Tibial artery (tissue), 4 donors: Measurements from ENCODE around the gene NBPF1.
"Not testable (repeated sequence)": the region's sequence is repeated elsewhere in the genome, so short reads cannot be mapped to it uniquely, and the experiment has no call there.

Source experiments
- DNase-seq, 2 donors: peaks; one replicate each; pipeline ENCODE4 v3.0.0-alpha.2; 2019
- H3K27ac ChIP-seq, 2 donors: fragments of 200-600 bp; sonication (generic) in 1 of 2; 1 replicate in 1 of 2; 2 replicates in 1 of 2; pipeline ENCODE4 v1.5.1; 2018 to 2019; ENCODE audit warnings: mild to moderate bottlenecking in 1 of 2
- H3K27me3 ChIP-seq, 2 donors: fragments of 200-600 bp; sonication (generic) in 1 of 2; one replicate each; pipeline versions ENCODE4 v1.5.1 to v1.6.0; 2016 to 2019
- H3K36me3 ChIP-seq, 3 donors: fragments of 200-600 bp; sonication (generic) in 2 of 3; one replicate each; pipeline ENCODE4 v1.5.1; 2016 to 2019; ENCODE audit warnings: mild to moderate bottlenecking in 2 of 3
- H3K4me1 ChIP-seq, 4 donors: fragments of 200-600 bp; sonication (generic) in 2 of 4; 1 replicate in 3 of 4; 2 replicates in 1 of 4; pipeline ENCODE4 v1.5.1; 2016 to 2019
- H3K4me3 ChIP-seq, 2 donors: fragments of 200-600 bp; sonication (generic) in 1 of 2; 1 replicate in 1 of 2; 2 replicates in 1 of 2; pipeline ENCODE4 v1.5.1; 2018 to 2019; ENCODE audit warnings: mild to moderate bottlenecking in 2 of 2
- H3K9me3 ChIP-seq, 3 donors: fragments of 200-600 bp; sonication (generic) in 1 of 3; one replicate each; pipeline ENCODE4 v1.5.1; 2016 to 2019
- intact Hi-C: fragments of 100-400 bp; cut with DNase I; formaldehyde crosslinking; loops from one replicate; pipeline ENCODE4 v1.15.0; 2023; ENCODE audit warnings: low total_unique reads

Gene NBPF1

GRCh38 chr1:16540421-16540893, 72.9 kb downstream of the NBPF1 start:
- H3K27ac ChIP-seq, H3K4me1 ChIP-seq, DNase-seq, intact Hi-C loops, H3K4me3 ChIP-seq, H3K9me3 ChIP-seq, H3K36me3 ChIP-seq: not testable (repeated sequence)
- H3K27me3 ChIP-seq, result peaks cover 0 to 11% of the 10 kb centered on the region in 2 donors

DNA sequence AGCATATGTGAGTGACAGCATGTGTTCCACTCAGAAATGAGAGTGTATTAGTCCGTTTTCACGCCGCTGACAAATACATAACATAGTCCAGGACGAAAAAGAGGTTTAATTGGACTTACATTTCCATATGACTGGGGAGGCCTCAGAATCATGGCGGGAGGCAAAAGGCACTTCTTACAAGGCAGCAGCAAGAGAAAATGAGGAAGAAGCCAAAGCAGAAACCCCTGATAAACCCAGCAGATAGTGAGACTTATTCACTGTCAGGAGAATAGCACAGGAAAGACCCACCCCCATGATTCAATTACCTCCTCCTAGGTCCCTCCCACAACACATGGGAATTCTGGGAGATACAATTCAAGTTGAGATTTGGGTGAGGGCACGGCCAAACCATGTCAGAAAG, 75.8 kb downstream of the NBPF1 start:
- DNase-seq, intact Hi-C loops, H3K27ac ChIP-seq, H3K36me3 ChIP-seq, H3K9me3 ChIP-seq, H3K4me3 ChIP-seq: not testable (repeated sequence)
- Histone ChIP-seq H3K27me3 (peaks cover 0 to 22% of the 10 kb centered on the region in 2 donors), H3K4me1 (peaks cover 0 to 13% (median 5%) of the 10 kb centered on the region in 4 donors)

- H3K4me3 ChIP-seq, H3K27ac ChIP-seq, intact Hi-C loops, H3K9me3 ChIP-seq, DNase-seq, H3K36me3 ChIP-seq: not testable (repeated sequence)
- Histone ChIP-seq H3K27me3 (peaks cover 0 to 29% of the 10 kb centered on the region in 2 donors), H3K4me1 (peaks cover 0 to 13% (median 5%) of the 10 kb centered on the region in 4 donors)
Observed at GRCh38 chr1:16536796-16537195, 76.6 kb downstream of the NBPF1 start.

- intact Hi-C loops, H3K36me3 ChIP-seq, DNase-seq, H3K9me3 ChIP-seq, H3K27ac ChIP-seq, H3K4me3 ChIP-seq: not testable (repeated sequence)
- H3K4me1 ChIP-seq, result peaks cover 0 to 13% (median 5%) of the 10 kb centered on the region in 4 donors
- peaks cover 0 to 38% of the 10 kb centered on the region in 2 donors for H3K27me3 ChIP-seq
Observed at GRCh38 chr1:16535898-16536297, 77.5 kb downstream of the NBPF1 start.

DNA sequence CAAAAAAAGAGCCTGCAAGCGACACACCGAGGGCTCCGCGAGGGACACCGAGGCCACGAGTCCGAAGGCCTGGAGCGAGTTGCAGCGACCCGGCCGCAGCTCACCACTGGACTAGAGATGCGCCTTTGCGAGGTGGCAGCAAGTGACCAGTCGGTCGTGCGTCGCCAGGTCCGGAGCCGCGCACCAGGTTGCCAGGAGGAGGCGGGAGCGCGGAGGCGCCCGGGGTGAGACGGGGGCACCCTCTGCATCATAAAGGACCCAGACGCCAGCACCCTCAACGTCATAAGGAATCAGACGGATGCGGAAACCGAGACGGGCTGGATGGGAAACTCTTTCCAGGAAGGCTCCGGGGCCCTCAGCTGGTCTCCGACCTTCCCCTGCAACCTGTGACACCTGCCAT, 77.9 kb downstream of the NBPF1 start:
- intact Hi-C loops, result not testable (repeated sequence)

GRCh38 chr1:16534829-16535456, 78.4 kb downstream of the NBPF1 start:
- Histone ChIP-seq H3K4me1 (peaks cover 0 to 13% (median 5%) of the 10 kb centered on the region in 4 donors), H3K27me3 (peaks cover 0 to 47% of the 10 kb centered on the region in 2 donors), H3K4me3 (peak overlapping the region in 1 of 2 donors; percentile 20)
- H3K36me3 ChIP-seq, H3K27ac ChIP-seq, H3K9me3 ChIP-seq, intact Hi-C loops: not testable (repeated sequence)
- DNase-seq, result peak; percentile 42 to 73

More for the DNA sequence above, 77.9 kb downstream of the NBPF1 start:
- not testable (repeated sequence) for H3K36me3 ChIP-seq, DNase-seq, H3K27ac ChIP-seq, H3K9me3 ChIP-seq
- Histone ChIP-seq H3K27me3 (peaks cover 0 to 42% of the 10 kb centered on the region in 2 donors), H3K4me1 (peaks cover 0 to 13% (median 5%) of the 10 kb centered on the region in 4 donors), H3K4me3 (peak overlapping the region in 1 of 2 donors; percentile 20)

- H3K4me1 ChIP-seq, result peaks cover 0 to 13% (median 5%) of the 10 kb centered on the region in 4 donors
- H3K27ac ChIP-seq, DNase-seq, H3K4me3 ChIP-seq, H3K36me3 ChIP-seq, intact Hi-C loops, H3K9me3 ChIP-seq: not testable (repeated sequence)
- peaks cover 0 to 47% of the 10 kb centered on the region in 2 donors for H3K27me3 ChIP-seq
Observed at GRCh38 chr1:16534239-16534828, 79.0 kb downstream of the NBPF1 start.

DNA sequence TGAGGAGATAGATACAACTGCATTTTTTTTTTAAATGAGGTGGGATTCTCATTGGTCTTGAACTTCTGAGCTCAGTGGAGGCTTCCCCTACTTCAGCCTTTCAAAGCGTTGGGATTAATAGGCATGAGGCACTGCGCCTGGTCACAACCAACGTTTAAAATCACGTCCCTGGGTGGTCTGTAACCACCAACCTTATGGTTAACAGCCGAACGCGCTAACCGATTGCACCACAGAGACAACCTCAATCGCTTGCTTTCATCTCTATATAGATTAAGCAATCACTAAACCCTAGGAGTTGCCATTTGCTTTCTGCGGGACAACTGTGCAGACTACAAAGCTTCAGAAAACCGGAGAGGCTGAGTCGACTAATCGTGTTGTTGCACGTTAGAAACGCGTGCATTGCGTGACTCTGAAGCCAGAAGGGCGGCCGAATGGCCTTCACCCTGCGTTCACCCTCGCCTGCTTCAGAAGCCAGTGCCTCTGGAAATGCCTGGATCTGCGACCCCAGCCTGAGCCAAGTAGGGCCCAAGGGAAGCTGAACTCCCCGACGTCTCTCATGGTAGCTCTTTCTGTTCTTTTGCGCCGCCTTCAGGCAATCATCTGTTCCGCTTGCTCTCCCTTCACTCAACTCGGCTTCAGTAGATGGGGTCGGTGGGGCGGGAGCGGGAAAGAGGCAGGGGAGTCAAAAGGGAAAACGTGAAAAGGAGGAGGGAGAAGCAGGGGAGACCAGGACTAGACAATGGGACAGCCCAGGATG, 81.0 kb downstream of the NBPF1 start:
- H3K9me3 ChIP-seq, DNase-seq, H3K4me3 ChIP-seq, intact Hi-C loops, H3K27ac ChIP-seq, H3K36me3 ChIP-seq: not testable (repeated sequence)
- H3K4me1 ChIP-seq, result peaks cover 0 to 13% (median 5%) of the 10 kb centered on the region in 4 donors
- peaks cover 0 to 43% of the 10 kb centered on the region in 2 donors for H3K27me3 ChIP-seq

DNA sequence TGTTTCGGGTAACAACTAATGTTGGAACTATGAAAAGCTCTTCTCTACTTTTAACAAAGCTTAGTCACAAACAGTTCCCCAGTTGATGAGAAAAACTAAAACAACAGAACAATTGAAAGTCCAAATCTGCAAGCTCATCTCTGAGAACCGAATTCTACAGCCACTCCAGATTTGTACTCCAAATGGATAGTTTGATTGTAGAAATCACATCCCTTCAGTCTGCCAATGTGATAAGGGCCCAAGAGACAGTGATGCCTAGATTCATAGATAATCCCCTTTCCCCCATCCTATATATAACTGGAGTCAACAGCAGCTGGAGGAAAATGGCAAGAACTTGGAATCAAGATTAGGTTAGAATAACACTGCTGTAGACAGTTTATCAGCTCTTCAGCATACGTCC, 85.0 kb downstream of the NBPF1 start:
- H3K36me3 ChIP-seq, H3K4me1 ChIP-seq, H3K9me3 ChIP-seq, DNase-seq, intact Hi-C loops, H3K4me3 ChIP-seq, H3K27ac ChIP-seq: not testable (repeated sequence)
- peaks cover 0 to 31% of the 10 kb centered on the region in 2 donors for H3K27me3 ChIP-seq

DNA sequence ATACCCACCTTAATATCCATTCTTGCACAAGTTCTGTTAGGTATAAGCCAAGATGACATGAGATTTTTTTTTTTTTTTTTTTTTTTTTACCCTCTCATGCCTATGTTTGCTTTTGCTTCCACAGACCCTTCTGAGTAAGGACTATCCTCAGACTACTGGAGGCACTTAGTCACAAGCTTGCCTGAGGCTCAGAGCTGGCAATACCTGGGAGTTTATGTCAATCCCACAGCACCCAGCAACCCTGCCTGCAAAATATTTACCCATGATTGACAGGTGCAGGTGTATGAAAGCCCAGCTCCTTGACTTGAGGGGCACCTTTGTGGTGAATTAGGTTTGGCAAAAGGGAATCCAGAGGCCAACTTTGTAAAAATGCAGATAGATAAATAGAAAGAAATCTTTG, 87.6 kb downstream of the NBPF1 start:
- H3K27me3 ChIP-seq, result peaks cover 0 to 14% of the 10 kb centered on the region in 2 donors
- H3K36me3 ChIP-seq, H3K9me3 ChIP-seq, H3K4me3 ChIP-seq, intact Hi-C loops, H3K27ac ChIP-seq, DNase-seq, H3K4me1 ChIP-seq: not testable (repeated sequence)

DNA sequence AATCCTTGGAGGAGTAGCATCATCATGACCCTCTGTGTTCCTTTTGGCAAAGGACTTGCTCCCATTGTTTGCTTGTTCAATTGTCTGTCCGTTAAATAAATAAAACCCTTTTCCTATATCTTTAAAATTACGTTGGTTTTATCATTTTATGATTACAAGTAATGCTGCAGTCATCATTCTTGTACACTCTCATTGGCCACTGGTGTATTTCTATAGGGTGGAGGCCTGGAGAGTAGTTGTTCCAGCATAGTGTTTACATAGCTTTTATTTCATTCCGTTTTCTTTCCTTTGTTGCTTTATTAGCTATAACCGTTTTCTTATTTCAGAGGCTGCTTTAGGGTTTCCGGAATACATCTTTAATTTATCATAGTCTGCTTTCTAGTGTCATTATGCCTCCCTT, 91.7 kb downstream of the NBPF1 start:
- DNase-seq, H3K27ac ChIP-seq, H3K9me3 ChIP-seq, H3K4me1 ChIP-seq, intact Hi-C loops, H3K36me3 ChIP-seq, H3K4me3 ChIP-seq: not testable (repeated sequence)
- H3K27me3 ChIP-seq, result peaks cover 0 to 29% of the 10 kb centered on the region in 2 donors
